ENCODE data around the gene FAR2.
"Not testable (repeated sequence)": the region's sequence is repeated elsewhere in the genome, so short reads cannot be mapped to it uniquely, and the experiment has no call there.

The FAR2 gene

DNA sequence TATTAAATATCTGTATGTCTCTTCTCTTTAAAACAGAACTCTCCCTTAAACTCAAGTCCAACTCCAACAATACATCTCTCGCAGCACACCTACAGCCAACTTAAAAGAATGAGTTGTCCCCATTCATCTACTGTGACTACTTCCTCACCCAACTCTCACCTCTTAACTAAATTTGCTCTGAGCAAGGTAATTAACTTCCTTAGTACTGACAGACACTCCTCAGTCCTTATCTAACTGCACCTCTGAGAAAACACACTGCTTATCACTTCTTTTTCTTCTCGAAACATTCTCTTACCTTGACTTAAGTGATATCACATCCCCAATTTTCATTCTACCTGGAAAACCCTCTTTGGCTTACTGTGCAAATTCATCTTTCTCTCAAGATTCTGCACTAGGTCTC lies 224.9 kb downstream of the FAR2 start:
- Mint-ChIP-seq H3K4me1 (ENCODE audit: low read depth) (peaks cover 12% of the 10 kb centered on the region), H3K4me3 (no peak overlapping the region), H3K36me3 (ENCODE audit: low read depth) (peaks cover 12% of the 10 kb centered on the region), H3K9me3 (no peaks in the 10 kb centered on the region), H3K27ac (no peak overlapping the region), H3K27me3 (ENCODE audit: low read depth) (no peaks in the 10 kb centered on the region)

DNA sequence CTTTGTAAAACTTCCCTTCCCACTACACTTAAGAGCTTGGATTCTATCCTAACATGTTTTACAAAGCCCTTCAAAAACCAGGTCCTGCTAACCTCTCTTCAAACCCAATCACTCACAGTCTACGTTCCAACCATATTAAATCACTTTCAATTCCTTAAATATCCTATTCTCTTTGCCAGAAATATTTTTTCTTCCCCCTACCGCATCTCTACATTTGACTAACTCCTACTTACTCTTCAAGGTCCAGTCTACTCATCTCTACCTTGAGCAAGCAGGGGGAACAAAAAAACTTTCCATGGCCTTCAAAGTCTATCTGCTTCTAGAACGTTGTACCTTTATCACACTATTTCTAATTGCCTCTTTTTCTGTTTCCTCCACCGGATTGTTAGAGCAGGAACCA lies 225.8 kb downstream of the FAR2 start:
- H3K36me3 Mint-ChIP-seq (ENCODE audit: low read depth), result peaks cover 9% of the 10 kb centered on the region
- no peak overlapping the region for H3K4me3 Mint-ChIP-seq
- no peaks in the 10 kb centered on the region for H3K9me3 Mint-ChIP-seq
- no peak overlapping the region for H3K27ac Mint-ChIP-seq
- peaks cover 17% of the 10 kb centered on the region for H3K4me1 Mint-ChIP-seq (ENCODE audit: low read depth)
- H3K27me3 Mint-ChIP-seq (ENCODE audit: low read depth), result no peaks in the 10 kb centered on the region

DNA sequence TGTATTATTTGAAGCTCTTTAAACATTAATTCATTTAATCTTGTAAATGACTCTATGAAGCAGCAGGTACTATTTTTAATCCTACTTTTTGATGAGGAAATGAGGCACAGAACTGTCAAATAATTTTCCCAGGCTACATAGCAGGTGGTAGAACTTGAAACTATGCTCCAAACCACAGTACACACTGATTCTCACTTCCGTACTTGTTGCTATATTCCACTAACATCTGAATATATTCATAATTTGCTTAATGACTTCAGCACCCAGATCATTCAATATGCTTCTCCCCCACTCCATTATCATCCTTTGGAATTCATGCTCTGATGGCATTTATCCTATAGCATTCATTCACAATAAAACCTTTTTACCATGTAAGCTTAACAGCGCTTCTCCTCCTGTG lies 227.0 kb downstream of the FAR2 start:
- no peak overlapping the region for H3K27ac Mint-ChIP-seq
- peaks cover 10% of the 10 kb centered on the region for H3K36me3 Mint-ChIP-seq (ENCODE audit: low read depth)
- no peak overlapping the region for H3K4me3 Mint-ChIP-seq
- H3K27me3 Mint-ChIP-seq (ENCODE audit: low read depth), result no peaks in the 10 kb centered on the region
- H3K9me3 Mint-ChIP-seq, result no peaks in the 10 kb centered on the region
- peaks cover 22% of the 10 kb centered on the region for H3K4me1 Mint-ChIP-seq (ENCODE audit: low read depth)

DNA sequence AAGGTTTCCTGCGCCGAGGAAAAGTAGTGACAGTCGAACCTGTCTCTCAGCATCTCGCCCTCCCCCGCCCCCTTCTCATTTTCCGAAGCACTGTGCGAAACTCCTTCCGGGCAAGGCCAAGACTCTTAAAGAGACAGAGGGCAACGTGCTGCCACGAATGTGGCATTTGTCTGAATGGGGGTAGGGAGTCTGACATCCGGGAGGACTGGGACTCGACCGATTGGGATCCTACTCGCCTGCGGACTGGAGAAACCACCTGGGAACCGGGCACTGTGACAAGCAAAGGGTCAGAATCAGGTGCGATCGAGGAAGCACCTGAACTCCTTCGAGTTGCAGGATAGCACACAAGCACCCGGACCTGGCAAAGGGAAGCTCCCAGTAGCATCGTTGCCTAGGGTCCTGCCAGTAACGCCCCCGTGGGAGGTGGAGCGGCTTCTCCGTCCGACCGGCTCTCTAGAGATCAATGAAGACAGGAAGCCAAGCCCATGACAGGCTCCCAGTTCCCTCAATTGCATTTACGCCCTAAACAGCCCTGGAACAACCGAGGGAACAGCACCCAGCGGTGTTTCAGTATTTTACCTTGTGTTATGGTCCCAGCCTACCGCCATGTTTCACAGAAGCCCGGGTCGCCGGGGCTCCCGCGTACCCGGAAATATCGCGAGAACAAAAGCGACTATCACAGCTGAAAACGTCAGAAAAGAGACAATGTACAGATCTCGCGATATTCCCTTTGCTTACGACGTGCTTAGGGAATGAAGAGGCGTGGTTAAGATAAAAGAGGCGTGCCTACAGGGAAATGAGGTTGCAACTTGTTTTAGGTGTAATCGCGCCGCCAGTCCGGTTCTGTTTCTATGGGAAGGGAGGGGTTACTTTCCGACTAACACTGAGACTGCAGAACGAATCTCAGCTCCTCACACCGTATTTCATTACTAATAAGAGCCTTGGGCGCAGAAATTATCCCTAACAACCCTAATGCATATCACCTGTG lies 231.8 kb downstream of the FAR2 start, which contains the start of gene ERGIC2:
Gene ERGIC2, minus strand, starts transcription at position 637 of the 988 bp plus-strand sequence. CDS start 9,539 bp downstream, outside the sequence.
- Mint-ChIP-seq H3K4me3 (peak within 1 kb of the TSS; percentile 95), H3K27me3 (ENCODE audit: low read depth) (no peaks in the 10 kb centered on the region), H3K36me3 (ENCODE audit: low read depth) (peaks cover 7% of the 10 kb centered on the region), H3K4me1 (ENCODE audit: low read depth) (peaks cover 25% of the 10 kb centered on the region), H3K27ac (peak within 1 kb of the TSS; percentile 86), H3K9me3 (no peaks in the 10 kb centered on the region)

DNA sequence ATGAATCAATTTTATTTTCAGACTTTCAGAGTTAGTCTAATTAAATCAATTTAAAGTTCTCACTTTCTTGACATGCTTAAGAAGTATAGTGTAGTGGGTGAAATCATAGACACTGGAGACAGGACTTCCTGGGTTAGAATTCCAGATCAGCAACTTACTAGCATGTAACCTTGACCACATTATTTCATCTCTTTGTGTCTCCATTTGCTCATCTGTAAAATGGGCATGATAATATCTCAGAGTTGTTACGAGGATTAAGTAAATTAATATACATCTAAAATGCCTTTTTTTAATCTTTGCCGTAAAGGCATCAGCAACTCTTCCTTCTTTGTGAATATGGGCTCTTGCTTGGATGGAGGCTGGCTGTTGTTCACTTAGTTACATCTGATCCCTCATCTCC lies 233.2 kb downstream of the FAR2 start:
- H3K36me3 Mint-ChIP-seq (ENCODE audit: low read depth), result peaks cover 4% of the 10 kb centered on the region
- H3K4me1 Mint-ChIP-seq (ENCODE audit: low read depth), result peaks cover 21% of the 10 kb centered on the region
- peak overlapping the region; percentile 69 for H3K27ac Mint-ChIP-seq
- H3K4me3 Mint-ChIP-seq, result peak overlapping the region; percentile 95
- no peaks in the 10 kb centered on the region for H3K27me3 Mint-ChIP-seq (ENCODE audit: low read depth)
- H3K9me3 Mint-ChIP-seq, result no peaks in the 10 kb centered on the region

- peaks cover 10% of the 10 kb centered on the region for H3K4me1 Mint-ChIP-seq (ENCODE audit: low read depth)
- H3K4me3 Mint-ChIP-seq; H3K27me3 Mint-ChIP-seq (ENCODE audit: low read depth); H3K27ac Mint-ChIP-seq; H3K36me3 Mint-ChIP-seq (ENCODE audit: low read depth); H3K9me3 Mint-ChIP-seq: not testable (repeated sequence)
These were observed 236.1 kb downstream of the FAR2 start for GRCh38 chr12:29385194-29385593.

Data from T-helper 1 cell treated with Interleukin-12 subunit alpha and Interleukin-12 subunit beta and Interleukin-4 antibody, amounts not matched to agents 30 μg/mL and 1 μg/mL, for 36 hours (primary cell).